ENCODE measurements around the gene CLHC1. TPM values are rescaled to one million over a fixed set of nuclear protein-coding genes. Genes with fewer than 3 reads are reported as not detected.
"Not testable (repeated sequence)": the region's sequence is repeated elsewhere in the genome, so short reads cannot be mapped to it uniquely, and the experiment has no call there.

CLHC1 gene
- total RNA-seq, 1 experiment from 2014 or later: 11.3 TPM

DNA sequence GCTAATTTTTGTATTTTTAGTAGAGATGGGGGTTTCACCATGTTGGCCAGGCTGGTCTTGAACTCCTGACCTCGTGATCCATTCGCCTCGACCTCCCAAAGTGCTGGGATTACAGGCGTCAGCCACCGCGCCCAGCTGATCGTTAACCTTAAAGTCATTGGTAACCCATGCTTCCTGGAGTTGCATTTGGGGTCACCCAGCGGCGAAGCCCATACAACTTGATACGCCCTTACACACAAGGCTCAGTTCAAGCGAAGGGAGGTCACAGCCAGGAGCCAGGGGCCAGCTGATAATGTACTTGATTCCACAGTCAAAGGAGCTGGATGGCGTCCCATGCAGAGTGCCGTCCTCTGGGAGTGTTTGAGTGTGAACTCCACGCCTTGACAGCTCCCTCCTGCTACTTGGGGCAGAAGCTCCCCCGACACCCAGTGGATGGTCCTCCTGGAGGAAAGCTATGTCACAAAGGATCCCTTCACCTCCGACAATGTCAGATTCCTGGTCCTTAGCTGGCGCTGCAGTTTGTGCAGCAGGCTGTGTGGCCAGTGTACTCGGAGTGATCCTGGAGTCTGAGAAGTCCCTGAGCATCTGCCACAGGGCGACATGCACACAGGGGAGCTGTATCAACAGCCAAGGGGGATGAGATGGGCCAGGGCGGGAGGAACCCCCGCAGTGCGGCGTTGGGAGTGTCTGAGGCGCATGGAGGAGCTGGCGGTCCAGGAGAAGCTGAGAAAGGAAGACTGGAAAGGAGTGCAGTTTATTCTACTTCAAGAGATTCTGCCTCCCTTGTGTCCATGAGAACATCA lies 7.9 kb downstream of the CLHC1 start:
- H3K4me3 ChIP-seq: no peak overlapping the region
- no peaks in the 10 kb centered on the region for H3K27me3 ChIP-seq
- DNase-seq: no peak
- no peaks in the 10 kb centered on the region for H3K9me3 ChIP-seq (replicated peaks)
- peaks cover 4% of the 10 kb centered on the region; the same call in 1 of the 2 replicates for H3K36me3 ChIP-seq
- no peaks in the 10 kb centered on the region for H3K4me1 ChIP-seq
- H3K27ac ChIP-seq: no peak overlapping the region

DNA sequence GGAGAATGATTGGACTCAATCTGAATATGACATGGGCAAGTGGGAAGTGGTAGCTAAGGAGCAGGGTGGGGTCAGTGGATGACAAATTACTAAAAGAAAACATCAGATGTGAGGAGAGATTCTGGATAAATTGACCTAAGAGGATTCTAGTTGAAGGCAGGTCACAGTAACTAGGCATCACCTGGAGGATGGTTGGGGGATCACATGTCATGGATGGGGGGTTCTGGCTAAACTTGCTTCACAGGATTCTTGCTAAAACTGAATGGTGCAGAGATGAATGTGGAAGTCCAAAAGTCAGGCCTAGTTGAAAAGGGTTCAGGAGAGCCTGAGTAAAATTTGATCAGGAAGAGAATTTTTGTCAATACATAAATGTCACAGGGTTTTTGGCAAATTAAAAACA lies 18.3 kb downstream of the CLHC1 start:
- no peaks in the 10 kb centered on the region for H3K9me3 ChIP-seq (replicated peaks)
- no peak overlapping the region for H3K4me3 ChIP-seq
- H3K27me3 ChIP-seq: no peaks in the 10 kb centered on the region
- no peaks in the 10 kb centered on the region for H3K4me1 ChIP-seq
- no peaks in the 10 kb centered on the region for H3K36me3 ChIP-seq
- DNase-seq: no peak
- H3K27ac ChIP-seq: no peak overlapping the region

DNA sequence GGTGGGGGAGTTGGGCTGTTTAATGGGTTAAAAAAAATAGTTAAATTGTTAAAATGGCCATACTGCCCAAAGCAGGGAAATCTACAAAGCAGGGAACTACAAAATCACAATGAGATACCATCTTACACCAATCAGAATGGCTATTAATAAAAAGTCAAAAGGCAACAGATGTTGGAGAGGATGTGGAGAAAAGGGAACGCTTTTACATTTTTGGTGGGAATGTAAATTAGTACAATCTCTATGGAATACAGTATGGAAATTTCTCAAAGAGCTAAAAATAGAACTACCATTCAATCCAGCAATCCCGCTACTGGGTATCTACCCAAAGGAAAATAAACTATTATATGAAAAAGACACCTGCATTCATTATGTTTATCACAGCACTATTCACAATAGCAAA lies 27.1 kb downstream of the CLHC1 start:
- Histone ChIP-seq H3K9me3 (replicated peaks) (peaks cover 6% of the 10 kb centered on the region; the same call in 1 of the 2 replicates), H3K4me3 (no peak overlapping the region), H3K36me3 (peaks cover 3% of the 10 kb centered on the region; the same call in 1 of the 2 replicates), H3K27ac (no peak overlapping the region), H3K27me3 (no peaks in the 10 kb centered on the region), H3K4me1 (no peaks in the 10 kb centered on the region)
- no peak for DNase-seq

DNA sequence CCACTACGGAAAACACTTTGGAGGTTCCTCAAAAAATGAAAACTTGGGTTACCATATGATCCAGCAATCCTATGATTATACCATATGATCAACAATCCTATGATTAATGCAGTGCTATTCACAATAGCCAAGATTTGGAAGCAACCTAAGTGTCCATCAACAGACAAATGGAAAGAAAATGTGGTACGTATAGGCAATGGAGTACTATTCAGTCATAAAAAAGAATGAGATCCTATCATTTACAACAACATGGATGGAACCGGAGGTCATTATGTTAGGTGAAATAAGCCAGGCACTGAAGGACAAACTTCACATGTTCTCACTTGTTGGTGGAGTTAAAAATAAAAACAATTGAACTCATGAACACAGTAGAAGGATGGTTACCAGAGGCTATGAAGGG lies 27.6 kb downstream of the CLHC1 start:
- Histone ChIP-seq H3K9me3 (replicated peaks) (peaks cover 6% of the 10 kb centered on the region; the same call in 1 of the 2 replicates), H3K4me1 (no peaks in the 10 kb centered on the region), H3K36me3 (peaks cover 3% of the 10 kb centered on the region; the same call in 1 of the 2 replicates), H3K27me3 (no peaks in the 10 kb centered on the region), H3K4me3 (no peak overlapping the region), H3K27ac (no peak overlapping the region)
- no peak for DNase-seq

DNA sequence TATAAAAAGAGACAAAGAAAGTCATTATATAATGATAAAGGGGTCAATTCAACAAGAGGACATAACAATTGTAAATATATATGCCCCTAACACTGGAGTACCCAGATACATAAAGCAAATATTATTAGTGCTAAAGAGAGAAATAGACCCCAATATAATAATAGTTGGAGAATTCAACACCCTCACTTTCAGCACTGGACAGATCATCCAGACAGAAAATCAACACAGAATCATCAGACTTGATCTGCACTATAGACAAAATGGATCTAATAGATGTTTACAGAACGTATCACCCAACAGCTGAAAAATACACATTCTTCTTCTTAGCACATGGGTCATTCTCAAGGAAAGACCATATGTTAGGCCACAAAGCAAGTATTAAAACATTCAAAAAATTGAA lies 31.7 kb downstream of the CLHC1 start:
- no peak for DNase-seq
- Histone ChIP-seq H3K4me1 (no peaks in the 10 kb centered on the region), H3K4me3 (no peak overlapping the region), H3K9me3 (replicated peaks) (peaks cover 6% of the 10 kb centered on the region; the same call in 1 of the 2 replicates), H3K27me3 (no peaks in the 10 kb centered on the region), H3K27ac (no peak overlapping the region), H3K36me3 (peaks cover 3% of the 10 kb centered on the region; the same call in 1 of the 2 replicates)

DNA sequence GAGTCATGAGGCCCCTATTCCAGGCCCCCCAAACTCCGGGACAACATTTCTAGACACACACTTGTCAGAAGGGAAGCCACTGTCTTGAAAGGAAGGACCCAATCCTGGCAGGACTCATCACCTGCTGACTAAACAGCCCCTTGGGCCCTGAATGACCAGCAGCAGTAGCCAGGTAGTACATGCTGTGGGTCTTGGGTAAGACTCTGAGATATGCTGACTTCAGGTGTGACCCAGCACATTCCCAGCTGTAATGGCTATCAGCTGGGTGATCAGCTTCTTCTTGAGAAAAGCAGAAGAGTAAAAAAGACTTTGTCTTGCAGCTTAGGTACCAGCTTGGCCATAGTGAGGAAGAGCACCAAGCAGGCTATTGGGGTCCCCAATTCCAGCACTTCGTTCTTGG lies 35.6 kb downstream of the CLHC1 start:
- no peak for DNase-seq
- Histone ChIP-seq H3K27me3 (no peaks in the 10 kb centered on the region), H3K36me3 (no peaks in the 10 kb centered on the region), H3K9me3 (replicated peaks) (0 out of 2 replicates have a peak, but pooled peaks cover 3% of the 10 kb centered on the region), H3K4me3 (no peak overlapping the region), H3K4me1 (no peaks in the 10 kb centered on the region), H3K27ac (no peak overlapping the region)

DNA sequence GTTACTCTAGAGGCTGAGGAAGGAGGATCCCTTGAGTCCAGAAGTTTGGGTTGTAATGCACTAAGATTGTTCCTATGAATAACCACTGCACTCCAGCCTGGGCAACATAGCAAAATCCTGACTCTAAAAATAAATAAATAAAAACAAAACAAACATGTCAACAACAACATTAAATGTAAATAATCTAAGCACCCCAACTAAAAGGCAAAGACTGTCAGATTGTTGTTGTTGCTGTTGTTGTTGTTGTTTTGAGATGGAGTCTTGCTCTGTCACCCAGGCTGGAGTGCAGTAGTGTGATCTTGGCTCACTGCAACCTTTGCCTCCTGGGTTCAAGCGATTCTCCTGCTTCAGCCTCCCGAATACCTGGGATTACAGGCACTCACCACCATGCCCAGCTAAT lies 40.2 kb downstream of the CLHC1 start:
- H3K9me3 ChIP-seq (replicated peaks); DNase-seq; H3K27ac ChIP-seq; H3K4me3 ChIP-seq; H3K27me3 ChIP-seq; H3K4me1 ChIP-seq; H3K36me3 ChIP-seq: not testable (repeated sequence)

DNA sequence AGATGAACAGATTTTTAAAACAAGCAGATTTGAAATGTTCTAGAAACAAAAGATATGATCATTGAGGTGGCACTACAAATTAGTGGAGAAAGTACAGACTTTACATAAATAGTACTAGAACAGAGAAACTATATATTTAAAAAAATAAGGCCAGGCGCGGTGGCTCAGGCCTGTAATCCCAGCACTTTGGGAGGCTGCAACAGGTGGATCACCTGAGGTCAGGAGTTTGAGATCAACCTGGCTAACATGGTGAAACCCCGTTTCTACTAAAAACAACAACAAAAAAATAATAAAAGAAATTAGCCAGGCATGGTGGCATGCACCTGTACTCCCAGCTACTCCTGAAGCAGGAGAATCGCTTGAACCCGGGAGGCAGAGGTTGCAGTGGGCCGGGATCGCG lies 45.3 kb downstream of the CLHC1 start:
- H3K36me3 ChIP-seq; H3K4me1 ChIP-seq; H3K9me3 ChIP-seq (replicated peaks); H3K27me3 ChIP-seq; DNase-seq; H3K4me3 ChIP-seq; H3K27ac ChIP-seq: not testable (repeated sequence)

DNA sequence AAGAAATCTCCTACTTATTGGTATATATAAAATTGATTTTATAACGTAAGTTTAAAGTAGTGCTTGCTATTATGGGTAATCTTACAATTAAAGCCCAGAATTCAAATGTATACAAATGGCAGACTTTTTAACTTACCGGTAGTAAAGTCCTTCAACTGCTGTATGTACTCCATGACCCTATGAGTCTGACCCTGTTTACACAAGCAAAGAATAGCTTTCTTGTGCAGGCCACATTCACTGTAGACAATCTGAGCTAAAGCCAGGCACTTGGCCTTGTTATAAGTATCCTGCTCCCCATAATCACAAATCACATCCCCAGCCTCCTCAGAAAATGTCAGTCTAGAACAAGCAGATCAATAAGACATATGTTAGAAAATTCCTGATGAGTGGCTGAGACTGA lies 51.7 kb downstream of the CLHC1 start:
- no peak overlapping the region for H3K4me3 ChIP-seq

DNA sequence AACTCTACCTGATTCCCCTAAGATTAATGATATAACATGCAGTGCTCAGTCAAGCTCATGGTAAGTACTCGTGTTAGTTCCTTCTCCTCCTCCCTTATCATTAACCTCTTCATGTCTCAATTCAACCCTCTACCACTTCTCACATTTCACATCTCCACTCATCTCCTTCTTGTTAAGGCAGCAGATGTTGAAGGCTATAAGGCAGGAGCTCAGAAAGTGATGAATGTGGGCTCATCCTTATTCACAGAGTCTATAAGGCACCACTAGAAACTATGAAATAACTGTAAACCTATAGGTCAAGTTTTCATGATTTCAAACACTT lies 56.0 kb downstream of the CLHC1 start:
- Histone ChIP-seq H3K27me3 (no peaks in the 10 kb centered on the region), H3K36me3 (no peaks in the 10 kb centered on the region), H3K4me3 (no peak overlapping the region), H3K27ac (no peak overlapping the region), H3K9me3 (replicated peaks) (no peaks in the 10 kb centered on the region), H3K4me1 (no peaks in the 10 kb centered on the region)
- DNase-seq: no peak

More for the DNA sequence above, 51.7 kb downstream of the CLHC1 start:
- Histone ChIP-seq H3K27me3 (no peaks in the 10 kb centered on the region), H3K27ac (no peak overlapping the region), H3K9me3 (replicated peaks) (no peaks in the 10 kb centered on the region), H3K36me3 (no peaks in the 10 kb centered on the region), H3K4me1 (no peaks in the 10 kb centered on the region)
- DNase-seq: no peak

DNA sequence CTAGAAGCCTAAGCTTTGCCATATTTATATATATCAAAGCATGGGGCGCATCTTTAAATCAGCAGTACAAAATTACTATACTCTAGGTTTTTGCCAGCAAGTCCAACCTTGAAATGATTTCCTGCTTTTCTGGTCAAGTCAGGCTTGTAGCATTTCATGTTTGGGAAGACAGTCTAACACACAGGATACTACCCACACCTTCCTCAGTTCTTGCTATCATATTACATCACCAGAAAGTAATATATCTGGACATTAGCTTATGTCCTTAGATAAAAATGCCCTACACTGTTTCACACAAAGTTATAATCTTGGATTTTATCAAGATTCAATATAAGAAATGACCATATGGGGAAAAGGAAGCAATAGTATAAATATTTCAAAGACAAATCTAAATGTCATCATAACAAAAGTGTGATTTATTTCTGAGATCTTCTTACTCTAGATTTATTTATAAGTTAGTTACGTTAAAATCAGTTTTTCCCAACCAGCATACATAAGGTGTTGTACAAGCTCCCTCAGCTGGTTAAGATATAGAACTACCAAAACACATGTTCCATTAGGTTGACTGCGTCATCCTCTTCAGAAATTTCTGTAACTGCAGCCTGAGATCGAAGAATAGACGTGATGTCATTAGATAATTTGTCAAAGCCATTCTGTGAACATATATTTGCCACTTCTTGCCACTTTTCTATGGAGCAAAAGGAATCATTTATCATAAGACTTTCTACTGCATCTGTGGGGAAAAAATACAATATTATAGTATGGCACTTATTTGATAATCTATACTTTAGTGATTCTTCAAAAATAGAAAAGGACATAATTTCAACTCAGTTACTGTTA lies 56.6 kb downstream of the CLHC1 start:
- Histone ChIP-seq H3K27ac (no peak overlapping the region), H3K4me1 (no peaks in the 10 kb centered on the region)
- peak in 1 of 2 experiments; percentile 70 for DNase-seq

DNA sequence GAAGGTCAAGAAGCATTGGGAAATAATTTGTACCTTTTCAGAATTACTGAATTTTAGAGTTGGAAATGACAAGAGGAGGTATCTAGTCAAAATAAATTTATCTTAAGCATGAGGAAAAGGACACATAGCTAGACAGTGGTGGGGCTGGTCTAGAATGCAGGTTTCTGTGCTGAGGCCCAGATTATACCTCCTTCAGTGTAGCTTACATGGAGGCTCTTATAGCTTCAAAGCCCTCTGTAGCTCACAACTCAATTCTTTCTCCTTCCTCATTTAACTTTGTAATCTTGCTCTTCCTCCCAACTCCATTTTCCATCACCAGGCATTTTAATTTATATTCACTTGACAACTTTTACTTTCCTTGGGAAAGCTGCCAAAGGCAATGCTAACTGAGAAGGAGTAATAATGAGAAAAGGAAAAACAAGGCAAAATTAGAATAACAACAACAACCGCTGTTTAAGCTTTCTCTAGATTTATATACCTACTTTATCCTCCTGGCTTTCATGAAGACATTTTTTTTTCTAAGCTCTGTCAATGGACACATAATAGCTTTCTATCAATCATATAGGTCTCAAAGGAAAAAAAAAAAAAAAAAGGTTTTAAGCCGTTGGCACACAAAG lies 58.5 kb downstream of the CLHC1 start:
- no peaks in the 10 kb centered on the region for H3K4me1 ChIP-seq
- H3K27me3 ChIP-seq: no peaks in the 10 kb centered on the region
- H3K36me3 ChIP-seq: no peaks in the 10 kb centered on the region
- DNase-seq: no peak
- no peak overlapping the region for H3K27ac ChIP-seq
- H3K4me3 ChIP-seq: no peak overlapping the region
- H3K9me3 ChIP-seq (replicated peaks): no peaks in the 10 kb centered on the region

More for the DNA sequence above, 56.6 kb downstream of the CLHC1 start:
- no peaks in the 10 kb centered on the region for H3K36me3 ChIP-seq
- H3K27me3 ChIP-seq: no peaks in the 10 kb centered on the region
- no peaks in the 10 kb centered on the region for H3K9me3 ChIP-seq (replicated peaks)
- H3K4me3 ChIP-seq: no peak overlapping the region

DNA sequence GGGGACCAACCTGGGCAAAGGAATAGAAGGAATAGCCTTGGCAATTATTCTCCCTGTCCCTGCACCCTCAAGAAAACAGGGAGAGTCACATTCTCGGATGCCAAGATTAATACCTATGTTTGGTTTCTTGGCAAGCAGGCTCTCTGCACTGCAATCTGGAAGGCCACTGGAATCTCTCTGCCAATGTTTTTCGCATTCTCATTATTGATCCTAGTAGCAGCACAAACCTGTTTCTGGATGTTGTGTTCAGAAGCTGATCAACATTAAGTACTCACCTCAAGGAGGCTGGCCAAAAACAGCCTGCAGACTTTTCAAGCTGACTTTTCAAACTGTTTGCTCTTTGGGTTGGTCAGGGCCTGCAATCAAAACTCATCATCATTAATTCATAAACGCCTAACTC lies 62.2 kb downstream of the CLHC1 start:
- Histone ChIP-seq H3K36me3 (no peaks in the 10 kb centered on the region), H3K4me1 (peaks cover 8% of the 10 kb centered on the region), H3K9me3 (replicated peaks) (no peaks in the 10 kb centered on the region), H3K27me3 (no peaks in the 10 kb centered on the region), H3K27ac (no peak overlapping the region), H3K4me3 (no peak overlapping the region)
- no peak for DNase-seq

DNA sequence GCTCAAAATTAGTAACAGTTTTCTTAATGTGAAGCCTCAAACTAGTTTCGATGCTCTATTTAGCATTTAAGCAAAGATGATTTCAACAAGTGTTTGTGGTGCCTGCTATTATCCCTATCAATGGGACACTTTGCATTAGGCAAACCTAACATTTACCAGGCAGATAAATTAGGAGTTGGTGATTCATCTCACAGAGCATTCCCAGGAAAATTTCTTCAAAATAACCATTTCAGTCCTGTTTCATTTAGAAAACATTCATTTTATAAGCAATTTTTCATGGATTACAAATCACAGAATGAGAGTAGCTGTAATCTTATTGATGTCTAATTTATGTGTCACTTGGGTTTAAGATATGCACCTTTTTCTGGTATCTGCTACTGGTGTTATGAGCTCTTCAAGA lies 62.7 kb downstream of the CLHC1 start:
- no peak overlapping the region for H3K27ac ChIP-seq
- H3K9me3 ChIP-seq (replicated peaks): no peaks in the 10 kb centered on the region
- H3K4me1 ChIP-seq: peaks cover 12% of the 10 kb centered on the region
- H3K36me3 ChIP-seq: no peaks in the 10 kb centered on the region
- DNase-seq: no peak
- no peaks in the 10 kb centered on the region for H3K27me3 ChIP-seq
- H3K4me3 ChIP-seq: no peak overlapping the region
